ENCODE results near the gene SMARCAD1.

Gene SMARCAD1

GRCh38 chr4:94256144-94256783, 48.6 kb downstream of the SMARCAD1 start:
- DNase-seq (ENCODE audit: low read depth), result no peak

GRCh38 chr4:94256828-94257227, 49.2 kb downstream of the SMARCAD1 start:
- no peak overlapping the region for H3K4me3 ChIP-seq (ENCODE audit: low read depth, low read length)
- DNase-seq (ENCODE audit: low read depth), result peak; percentile 11
- TF ChIP-seq CTCF (IDR thresholded peaks at IDR 0.05; ENCODE audit: low read depth, low read length) (no peak), POLR2A (IDR thresholded peaks at IDR 0.05; ENCODE audit: extremely low read depth, insufficient read length) (no peak), MYC (IDR thresholded peaks at IDR 0.05; ENCODE audit: low read depth, low read length) (no peak)
- TF ChIP-seq, protein P1, sequence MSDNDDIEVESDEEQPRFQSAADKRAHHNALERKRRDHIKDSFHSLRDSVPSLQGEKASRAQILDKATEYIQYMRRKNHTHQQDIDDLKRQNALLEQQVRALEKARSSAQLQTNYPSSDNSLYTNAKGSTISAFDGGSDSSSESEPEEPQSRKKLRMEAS (IDR thresholded peaks at IDR 0.05; ENCODE audit: low read depth, low read length), result no peak

More at GRCh38 chr4:94256144-94256783, 48.6 kb downstream of the SMARCAD1 start:
- TF ChIP-seq, protein P1 (IDR thresholded peaks at IDR 0.05; ENCODE audit: low read depth, low read length), result no peak
- TF ChIP-seq CTCF (IDR thresholded peaks at IDR 0.05; ENCODE audit: low read depth, low read length), result no peak
- TF ChIP-seq POLR2A (IDR thresholded peaks at IDR 0.05; ENCODE audit: extremely low read depth, insufficient read length), result no peak
- TF ChIP-seq MYC (IDR thresholded peaks at IDR 0.05; ENCODE audit: low read depth, low read length), result no peak
- no peak overlapping the region for H3K4me3 ChIP-seq (ENCODE audit: low read depth, low read length)

- no peak overlapping the region for H3K4me3 ChIP-seq (ENCODE audit: low read depth, low read length)
- no peak for DNase-seq (ENCODE audit: low read depth)
- TF ChIP-seq POLR2A (IDR thresholded peaks at IDR 0.05; ENCODE audit: extremely low read depth, insufficient read length) (no peak), MYC (IDR thresholded peaks at IDR 0.05; ENCODE audit: low read depth, low read length) (no peak), CTCF (IDR thresholded peaks at IDR 0.05; ENCODE audit: low read depth, low read length) (no peak)
- TF ChIP-seq, protein P1 (IDR thresholded peaks at IDR 0.05; ENCODE audit: low read depth, low read length), result no peak
Observed at GRCh38 chr4:94262163-94263016, 54.7 kb downstream of the SMARCAD1 start.

- no peak for DNase-seq (ENCODE audit: low read depth)
- H3K4me3 ChIP-seq (ENCODE audit: low read depth, low read length), result no peak overlapping the region
- TF ChIP-seq, protein P1 (IDR thresholded peaks at IDR 0.05; ENCODE audit: low read depth, low read length), result no peak
- TF ChIP-seq MYC (IDR thresholded peaks at IDR 0.05; ENCODE audit: low read depth, low read length) (no peak), POLR2A (IDR thresholded peaks at IDR 0.05; ENCODE audit: extremely low read depth, insufficient read length) (no peak), CTCF (IDR thresholded peaks at IDR 0.05; ENCODE audit: low read depth, low read length) (no peak)
Observed at GRCh38 chr4:94267037-94267436, 59.4 kb downstream of the SMARCAD1 start.

GRCh38 chr4:94271248-94271647, 63.6 kb downstream of the SMARCAD1 start:
- H3K4me3 ChIP-seq (ENCODE audit: low read depth, low read length), result no peak overlapping the region
- TF ChIP-seq CTCF (IDR thresholded peaks at IDR 0.05; ENCODE audit: low read depth, low read length), result no peak
- TF ChIP-seq POLR2A (IDR thresholded peaks at IDR 0.05; ENCODE audit: extremely low read depth, insufficient read length), result no peak
- TF ChIP-seq, protein P1 (IDR thresholded peaks at IDR 0.05; ENCODE audit: low read depth, low read length), result no peak
- no peak for TF ChIP-seq MYC (IDR thresholded peaks at IDR 0.05; ENCODE audit: low read depth, low read length)
- DNase-seq (ENCODE audit: low read depth), result no peak

Measured in NB4 (cell line).